GM20000 (cell line): ENCODE results near the gene TTLL4.

Experiments
- DNase-seq: peaks from one replicate; pipeline ENCODE4 v3.0.0; 2012; ENCODE audit warnings: low spot score
- CTCF ChIP-seq: IDR thresholded peaks from 2 replicates; pipeline ENCODE4 v1.5.1; 2012; ENCODE audit warnings: mild to moderate bottlenecking, control low read depth; ENCODE audit errors: extremely low read depth, missing control alignments

Gene TTLL4

GRCh38 chr2:218788529-218789255, 78.1 kb downstream of the TTLL4 start:
- no peak for TF ChIP-seq CTCF
- DNase-seq = no peak

- TF ChIP-seq CTCF = no peak
- no peak for DNase-seq
These were observed 81.8 kb downstream of the TTLL4 start for GRCh38 chr2:218792433-218792832.

- no peak for TF ChIP-seq CTCF
- no peak for DNase-seq
These were observed 86.1 kb downstream of the TTLL4 start for GRCh38 chr2:218796691-218797090.

GRCh38 chr2:218798767-218799504, 88.3 kb downstream of the TTLL4 start:
- TF ChIP-seq CTCF = no peak
- DNase-seq = no peak

- DNase-seq = no peak
These were observed 89.4 kb downstream of the TTLL4 start for GRCh38 chr2:218799990-218800389.

GRCh38 chr2:218802386-218802994, 91.9 kb downstream of the TTLL4 start:
- TF ChIP-seq CTCF = no peak
- no peak for DNase-seq

More at GRCh38 chr2:218799990-218800389, 89.4 kb downstream of the TTLL4 start:
- no peak for TF ChIP-seq CTCF

GRCh38 chr2:218804817-218805216, 94.2 kb downstream of the TTLL4 start:
- DNase-seq = no peak
- no peak for TF ChIP-seq CTCF
